WTC11 (cell line): Measurements from ENCODE around the gene THSD4. TPM values are rescaled to one million over a fixed set of nuclear protein-coding genes. Genes with fewer than 3 reads are reported as not detected.

Experiments used
- ATAC-seq: fragments of 200-7000 bp; cut with Tn5 transposase; 2 replicates; pipeline ENCODE4 v1.10.0; 2021; ENCODE audit warnings: mild to moderate bottlenecking, moderate library complexity
- CTCF ChIA-PET: fragments of 300-600 bp; sonication (Branson Sonifier 250); formaldehyde crosslinking; loops from one replicate; lab custom pipeline; 2021; ENCODE audit warnings: antibody characterized with exemption; lab: Charles Lee
- POLR2A ChIA-PET: fragments of 350-600 bp; sonication (Branson Sonifier 250); formaldehyde crosslinking; loops from one replicate; lab custom pipeline; 2021; ENCODE audit warnings: antibody characterized with exemption; lab: Charles Lee
- DNase-seq: peaks from one replicate; pipeline ENCODE4 v3.0.0; 2021; ENCODE audit warnings: low spot score
- H3K27ac Mint-ChIP-seq: 2 replicates; pipeline ENCODE4 v1.8.0; 2021; ENCODE audit warnings: mixed read lengths
- H3K27me3 Mint-ChIP-seq: 2 replicates; pipeline ENCODE4 v1.8.0; 2021; ENCODE audit warnings: low read depth, mild to moderate bottlenecking, moderate library complexity, mixed read lengths
- H3K36me3 Mint-ChIP-seq: 2 replicates; pipeline ENCODE4 v1.8.0; 2021; ENCODE audit warnings: mixed read lengths
- H3K4me1 Mint-ChIP-seq: 2 replicates; pipeline ENCODE4 v1.8.0; 2022; ENCODE audit warnings: mixed read lengths
- H3K4me3 Mint-ChIP-seq: 2 replicates; pipeline ENCODE4 v1.8.0; 2021; ENCODE audit warnings: mild to moderate bottlenecking, moderate library complexity, mixed read lengths
- H3K9me3 Mint-ChIP-seq: 2 replicates; pipeline ENCODE4 v1.8.0; 2021; ENCODE audit warnings: mixed read lengths
- ATF1 ChIP-seq: sonication (generic); formaldehyde crosslinking; IDR thresholded peaks from 2 replicates; pipeline ENCODE4 v1.8.1; 2023; ENCODE audit warnings: mild to moderate bottlenecking, moderate library complexity, missing genetic modification reagents
- ATF6 ChIP-seq: sonication (generic); formaldehyde crosslinking; IDR thresholded peaks from 2 replicates; pipeline ENCODE4 v1.8.1; 2023; ENCODE audit warnings: mild to moderate bottlenecking, missing genetic modification reagents
- CDX4 ChIP-seq: fragments of 250-450 bp; sonication (Bioruptor Pico); IDR thresholded peaks from 2 replicates; pipeline ENCODE4 v1.9.0; 2021; ENCODE audit warnings: moderate library complexity, mild to moderate bottlenecking, inconsistent platforms, borderline replicate concordance
- GABPB1 ChIP-seq: sonication (generic); formaldehyde crosslinking; IDR thresholded peaks from 2 replicates; pipeline ENCODE4 v1.8.1; 2023; ENCODE audit warnings: mild to moderate bottlenecking, missing genetic modification reagents
- MYBL2 ChIP-seq: sonication (generic); formaldehyde crosslinking; IDR thresholded peaks from 2 replicates; pipeline ENCODE4 v1.8.1; 2023; ENCODE audit warnings: mild to moderate bottlenecking, moderate library complexity, missing genetic modification reagents
- NR2C2 ChIP-seq: sonication (generic); formaldehyde crosslinking; IDR thresholded peaks from 2 replicates; pipeline ENCODE4 v1.8.0; 2022; ENCODE audit warnings: mild to moderate bottlenecking, missing genetic modification reagents
- PREB ChIP-seq: sonication (generic); formaldehyde crosslinking; IDR thresholded peaks from 2 replicates; pipeline ENCODE4 v1.8.1; 2022; ENCODE audit warnings: mild to moderate bottlenecking, missing genetic modification reagents, moderate library complexity, borderline replicate concordance
- RELA ChIP-seq: sonication (generic); formaldehyde crosslinking; IDR thresholded peaks from 2 replicates; pipeline ENCODE4 v1.8.1; 2022; ENCODE audit warnings: missing genetic modification reagents, mild to moderate bottlenecking, borderline replicate concordance
- SOX15 ChIP-seq: fragments of 250-450 bp; sonication (Bioruptor Pico); IDR thresholded peaks from 2 replicates; pipeline ENCODE4 v1.9.0; 2021; ENCODE audit warnings: mild to moderate bottlenecking
- ZNF138 ChIP-seq: sonication (generic); formaldehyde crosslinking; conservative IDR thresholded peaks from 2 replicates; pipeline ENCODE4 v1.8.1; 2022; ENCODE audit warnings: mild to moderate bottlenecking, moderate library complexity, missing genetic modification reagents
- ZNF317 ChIP-seq: sonication (generic); formaldehyde crosslinking; IDR thresholded peaks from 2 replicates; pipeline ENCODE4 v1.8.1; 2023; ENCODE audit warnings: low read depth, mild to moderate bottlenecking, moderate library complexity, missing genetic modification reagents, borderline replicate concordance
- ZNF416 ChIP-seq: fragments of 250-450 bp; sonication (Bioruptor Pico); IDR thresholded peaks from 2 replicates; pipeline ENCODE4 v1.9.0; 2021; ENCODE audit warnings: mild to moderate bottlenecking, inconsistent platforms
- total RNA-seq: library from RNA; stranded (reverse); gene quantifications from 3 replicates; pipeline ENCODE4 v1.2.3, GENCODE V29; 2021
- TF ChIP-seq, protein P1 (sequence below): sonication (generic); formaldehyde crosslinking; IDR thresholded peaks from 2 replicates; pipeline ENCODE4 v1.8.0; 2022; ENCODE audit warnings: mild to moderate bottlenecking, missing genetic modification reagents
- TF ChIP-seq, protein P2 (sequence below): sonication (generic); formaldehyde crosslinking; IDR thresholded peaks from 2 replicates; pipeline ENCODE4 v1.8.0; 2023; ENCODE audit warnings: mild to moderate bottlenecking, missing genetic modification reagents
- TF ChIP-seq, protein P3 (sequence below): sonication (generic); formaldehyde crosslinking; conservative IDR thresholded peaks from 2 replicates; pipeline ENCODE4 v1.8.1; 2023; ENCODE audit warnings: mild to moderate bottlenecking, low read depth, missing genetic modification reagents, moderate library complexity
- TF ChIP-seq, protein P4 (sequence below): sonication (generic); formaldehyde crosslinking; IDR thresholded peaks from 2 replicates; pipeline ENCODE4 v1.8.0; 2022; ENCODE audit warnings: mild to moderate bottlenecking, missing genetic modification reagents
- TF ChIP-seq, protein P5 (sequence below): fragments of 250-450 bp; sonication (Bioruptor Pico); conservative IDR thresholded peaks from 2 replicates; pipeline ENCODE4 v1.9.0; 2021; ENCODE audit warnings: mild to moderate bottlenecking
- TF ChIP-seq, protein P6 (sequence below): sonication (generic); formaldehyde crosslinking; IDR thresholded peaks from 2 replicates; pipeline ENCODE4 v1.8.1; 2023; ENCODE audit warnings: mild to moderate bottlenecking, missing genetic modification reagents, moderate library complexity

Gene THSD4
- total RNA-seq, 1 experiment from 2014 or later = 7.8 TPM

- H3K27ac Mint-ChIP-seq = no peak overlapping the region
- TF ChIP-seq ZNF138 (no peak), ATF6 (CRISPR knock-in tag) (no peak), GABPB1 (CRISPR knock-in tag) (no peak), RELA (CRISPR knock-in tag) (no peak), ATF1 (CRISPR knock-in tag) (no peak), MYBL2 (CRISPR knock-in tag) (no peak), NR2C2 (no peak), PREB (CRISPR knock-in tag) (no peak), CDX4 (CRISPR knock-in tag) (no peak), ZNF317 (CRISPR knock-in tag) (no peak), SOX15 (CRISPR knock-in tag) (no peak), ZNF416 (CRISPR knock-in tag) (no peak)
- TF ChIP-seq, protein P1, sequence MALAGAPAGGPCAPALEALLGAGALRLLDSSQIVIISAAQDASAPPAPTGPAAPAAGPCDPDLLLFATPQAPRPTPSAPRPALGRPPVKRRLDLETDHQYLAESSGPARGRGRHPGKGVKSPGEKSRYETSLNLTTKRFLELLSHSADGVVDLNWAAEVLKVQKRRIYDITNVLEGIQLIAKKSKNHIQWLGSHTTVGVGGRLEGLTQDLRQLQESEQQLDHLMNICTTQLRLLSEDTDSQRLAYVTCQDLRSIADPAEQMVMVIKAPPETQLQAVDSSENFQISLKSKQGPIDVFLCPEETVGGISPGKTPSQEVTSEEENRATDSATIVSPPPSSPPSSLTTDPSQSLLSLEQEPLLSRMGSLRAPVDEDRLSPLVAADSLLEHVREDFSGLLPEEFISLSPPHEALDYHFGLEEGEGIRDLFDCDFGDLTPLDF = no peak
- TF ChIP-seq, protein P2, sequence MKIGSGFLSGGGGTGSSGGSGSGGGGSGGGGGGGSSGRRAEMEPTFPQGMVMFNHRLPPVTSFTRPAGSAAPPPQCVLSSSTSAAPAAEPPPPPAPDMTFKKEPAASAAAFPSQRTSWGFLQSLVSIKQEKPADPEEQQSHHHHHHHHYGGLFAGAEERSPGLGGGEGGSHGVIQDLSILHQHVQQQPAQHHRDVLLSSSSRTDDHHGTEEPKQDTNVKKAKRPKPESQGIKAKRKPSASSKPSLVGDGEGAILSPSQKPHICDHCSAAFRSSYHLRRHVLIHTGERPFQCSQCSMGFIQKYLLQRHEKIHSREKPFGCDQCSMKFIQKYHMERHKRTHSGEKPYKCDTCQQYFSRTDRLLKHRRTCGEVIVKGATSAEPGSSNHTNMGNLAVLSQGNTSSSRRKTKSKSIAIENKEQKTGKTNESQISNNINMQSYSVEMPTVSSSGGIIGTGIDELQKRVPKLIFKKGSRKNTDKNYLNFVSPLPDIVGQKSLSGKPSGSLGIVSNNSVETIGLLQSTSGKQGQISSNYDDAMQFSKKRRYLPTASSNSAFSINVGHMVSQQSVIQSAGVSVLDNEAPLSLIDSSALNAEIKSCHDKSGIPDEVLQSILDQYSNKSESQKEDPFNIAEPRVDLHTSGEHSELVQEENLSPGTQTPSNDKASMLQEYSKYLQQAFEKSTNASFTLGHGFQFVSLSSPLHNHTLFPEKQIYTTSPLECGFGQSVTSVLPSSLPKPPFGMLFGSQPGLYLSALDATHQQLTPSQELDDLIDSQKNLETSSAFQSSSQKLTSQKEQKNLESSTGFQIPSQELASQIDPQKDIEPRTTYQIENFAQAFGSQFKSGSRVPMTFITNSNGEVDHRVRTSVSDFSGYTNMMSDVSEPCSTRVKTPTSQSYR (CRISPR knock-in tag) = no peak
- TF ChIP-seq, protein P3, sequence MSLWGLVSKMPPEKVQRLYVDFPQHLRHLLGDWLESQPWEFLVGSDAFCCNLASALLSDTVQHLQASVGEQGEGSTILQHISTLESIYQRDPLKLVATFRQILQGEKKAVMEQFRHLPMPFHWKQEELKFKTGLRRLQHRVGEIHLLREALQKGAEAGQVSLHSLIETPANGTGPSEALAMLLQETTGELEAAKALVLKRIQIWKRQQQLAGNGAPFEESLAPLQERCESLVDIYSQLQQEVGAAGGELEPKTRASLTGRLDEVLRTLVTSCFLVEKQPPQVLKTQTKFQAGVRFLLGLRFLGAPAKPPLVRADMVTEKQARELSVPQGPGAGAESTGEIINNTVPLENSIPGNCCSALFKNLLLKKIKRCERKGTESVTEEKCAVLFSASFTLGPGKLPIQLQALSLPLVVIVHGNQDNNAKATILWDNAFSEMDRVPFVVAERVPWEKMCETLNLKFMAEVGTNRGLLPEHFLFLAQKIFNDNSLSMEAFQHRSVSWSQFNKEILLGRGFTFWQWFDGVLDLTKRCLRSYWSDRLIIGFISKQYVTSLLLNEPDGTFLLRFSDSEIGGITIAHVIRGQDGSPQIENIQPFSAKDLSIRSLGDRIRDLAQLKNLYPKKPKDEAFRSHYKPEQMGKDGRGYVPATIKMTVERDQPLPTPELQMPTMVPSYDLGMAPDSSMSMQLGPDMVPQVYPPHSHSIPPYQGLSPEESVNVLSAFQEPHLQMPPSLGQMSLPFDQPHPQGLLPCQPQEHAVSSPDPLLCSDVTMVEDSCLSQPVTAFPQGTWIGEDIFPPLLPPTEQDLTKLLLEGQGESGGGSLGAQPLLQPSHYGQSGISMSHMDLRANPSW (CRISPR knock-in tag) = no peak
- TF ChIP-seq, protein P4, sequence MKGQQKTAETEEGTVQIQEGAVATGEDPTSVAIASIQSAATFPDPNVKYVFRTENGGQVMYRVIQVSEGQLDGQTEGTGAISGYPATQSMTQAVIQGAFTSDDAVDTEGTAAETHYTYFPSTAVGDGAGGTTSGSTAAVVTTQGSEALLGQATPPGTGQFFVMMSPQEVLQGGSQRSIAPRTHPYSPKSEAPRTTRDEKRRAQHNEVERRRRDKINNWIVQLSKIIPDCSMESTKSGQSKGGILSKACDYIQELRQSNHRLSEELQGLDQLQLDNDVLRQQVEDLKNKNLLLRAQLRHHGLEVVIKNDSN (CRISPR knock-in tag) = no peak
- TF ChIP-seq, protein P5, sequence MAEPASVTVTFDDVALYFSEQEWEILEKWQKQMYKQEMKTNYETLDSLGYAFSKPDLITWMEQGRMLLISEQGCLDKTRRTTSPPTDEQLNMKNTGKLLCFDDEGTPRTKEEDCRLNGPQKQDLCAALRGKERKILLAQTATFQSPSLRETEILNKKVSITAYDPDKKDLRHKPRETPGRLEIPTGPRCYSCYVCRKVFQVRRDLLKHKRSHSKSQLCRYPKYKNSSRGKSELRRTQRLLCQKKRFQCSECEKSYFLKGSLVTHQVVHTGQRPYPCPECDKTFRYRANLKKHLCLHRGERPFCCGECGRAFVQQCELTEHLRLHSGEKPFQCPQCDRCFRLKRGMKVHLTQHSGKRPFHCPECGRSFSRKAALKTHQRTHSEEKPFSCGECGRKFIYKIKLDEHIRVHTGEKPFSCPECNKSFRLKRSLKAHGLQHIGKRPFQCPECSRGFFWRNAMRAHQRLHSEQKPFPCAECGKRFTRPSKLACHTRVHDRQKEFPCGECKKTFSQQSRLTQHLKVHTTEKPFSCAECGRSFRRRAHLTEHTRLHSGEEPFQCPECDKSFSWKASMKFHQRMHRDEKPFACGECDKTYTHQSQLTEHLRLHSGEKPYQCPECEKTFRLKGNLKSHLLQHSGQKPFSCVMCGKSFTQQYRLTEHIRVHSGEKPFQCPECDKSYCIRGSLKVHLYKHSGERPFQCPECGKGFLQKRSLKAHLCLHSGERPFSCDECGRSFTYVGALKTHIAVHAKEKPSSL (CRISPR knock-in tag) = no peak
- TF ChIP-seq, protein P6, sequence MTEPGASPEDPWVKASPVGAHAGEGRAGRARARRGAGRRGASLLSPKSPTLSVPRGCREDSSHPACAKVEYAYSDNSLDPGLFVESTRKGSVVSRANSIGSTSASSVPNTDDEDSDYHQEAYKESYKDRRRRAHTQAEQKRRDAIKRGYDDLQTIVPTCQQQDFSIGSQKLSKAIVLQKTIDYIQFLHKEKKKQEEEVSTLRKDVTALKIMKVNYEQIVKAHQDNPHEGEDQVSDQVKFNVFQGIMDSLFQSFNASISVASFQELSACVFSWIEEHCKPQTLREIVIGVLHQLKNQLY (CRISPR knock-in tag) = no peak
- TF ChIP-seq, all 79 proteins: peak for 0
- H3K36me3 Mint-ChIP-seq = no peaks in the 10 kb centered on the region
- DNase-seq = no peak
- CTCF ChIA-PET = no interaction called here
- no peaks in the 10 kb centered on the region for H3K9me3 Mint-ChIP-seq
- H3K4me1 Mint-ChIP-seq = no peaks in the 10 kb centered on the region
- no peak overlapping the region for H3K4me3 Mint-ChIP-seq
- ATAC-seq = no peak
- H3K27me3 Mint-ChIP-seq = peaks cover 12% of the 10 kb centered on the region
- POLR2A ChIA-PET = no interaction called here
Observed at GRCh38 chr15:71098920-71099319, 16.4 kb upstream of the THSD4 start.
